OCI-LY7 (cell line): ENCODE results near the gene TMTC1.

Experiments used
- EZH2phosphoT487 ChIP-seq: fragments of 200-600 bp; sonication (generic); IDR thresholded peaks from 2 replicates; pipeline ENCODE4 v1.6.1; 2018; ENCODE audit warnings: low read depth, borderline replicate concordance, mild to moderate bottlenecking, mixed run types, antibody characterized with exemption, low read length, moderate library complexity, mixed read lengths
- TF ChIP-seq, protein P1 (sequence below): fragments of 200-600 bp; sonication (generic); conservative IDR thresholded peaks from 2 replicates; pipeline ENCODE4 v1.5.1; 2014; ENCODE audit warnings: mild to moderate bottlenecking, antibody characterized with exemption, low read length, moderate library complexity, mixed read lengths

DNA sequence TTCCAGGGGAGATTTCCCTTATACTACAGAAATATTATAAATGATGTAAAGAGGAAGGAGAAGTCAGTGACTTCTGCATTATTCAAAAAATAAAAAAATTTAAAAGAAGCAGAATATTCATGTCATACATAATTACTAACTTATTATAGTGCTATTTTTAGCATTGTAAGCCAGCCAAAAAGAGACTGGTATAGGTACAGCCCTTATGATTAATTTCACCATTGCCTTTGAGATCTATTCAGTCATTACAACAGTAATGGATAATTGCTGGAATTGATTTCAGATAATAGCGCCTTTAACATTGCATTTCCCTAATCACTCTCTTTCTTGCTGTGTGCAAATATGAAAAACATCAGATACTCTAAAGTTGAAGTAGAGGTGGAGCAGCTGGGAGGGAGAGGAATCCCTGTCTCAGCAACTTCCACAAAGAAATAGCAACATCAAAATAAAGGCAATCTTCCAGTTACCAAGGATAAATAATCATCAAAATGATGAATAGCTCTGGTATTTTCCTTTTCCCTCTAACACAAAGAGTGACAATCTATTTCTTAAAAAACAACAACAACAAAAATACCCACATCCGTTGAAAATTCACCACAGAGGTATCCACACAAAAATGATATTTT is 214.5 kb downstream of the TMTC1 start:
- no peak for TF ChIP-seq EZH2phosphoT487
- TF ChIP-seq, protein P1, sequence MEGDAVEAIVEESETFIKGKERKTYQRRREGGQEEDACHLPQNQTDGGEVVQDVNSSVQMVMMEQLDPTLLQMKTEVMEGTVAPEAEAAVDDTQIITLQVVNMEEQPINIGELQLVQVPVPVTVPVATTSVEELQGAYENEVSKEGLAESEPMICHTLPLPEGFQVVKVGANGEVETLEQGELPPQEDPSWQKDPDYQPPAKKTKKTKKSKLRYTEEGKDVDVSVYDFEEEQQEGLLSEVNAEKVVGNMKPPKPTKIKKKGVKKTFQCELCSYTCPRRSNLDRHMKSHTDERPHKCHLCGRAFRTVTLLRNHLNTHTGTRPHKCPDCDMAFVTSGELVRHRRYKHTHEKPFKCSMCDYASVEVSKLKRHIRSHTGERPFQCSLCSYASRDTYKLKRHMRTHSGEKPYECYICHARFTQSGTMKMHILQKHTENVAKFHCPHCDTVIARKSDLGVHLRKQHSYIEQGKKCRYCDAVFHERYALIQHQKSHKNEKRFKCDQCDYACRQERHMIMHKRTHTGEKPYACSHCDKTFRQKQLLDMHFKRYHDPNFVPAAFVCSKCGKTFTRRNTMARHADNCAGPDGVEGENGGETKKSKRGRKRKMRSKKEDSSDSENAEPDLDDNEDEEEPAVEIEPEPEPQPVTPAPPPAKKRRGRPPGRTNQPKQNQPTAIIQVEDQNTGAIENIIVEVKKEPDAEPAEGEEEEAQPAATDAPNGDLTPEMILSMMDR: no peak
